ENCODE measurements around the gene CTRB1. TPM values are rescaled to one million over a fixed set of nuclear protein-coding genes. Genes with fewer than 3 reads are reported as not detected.

CTRB1 gene
- total RNA-seq, 4 donors from 2014 or later = not detected

DNA sequence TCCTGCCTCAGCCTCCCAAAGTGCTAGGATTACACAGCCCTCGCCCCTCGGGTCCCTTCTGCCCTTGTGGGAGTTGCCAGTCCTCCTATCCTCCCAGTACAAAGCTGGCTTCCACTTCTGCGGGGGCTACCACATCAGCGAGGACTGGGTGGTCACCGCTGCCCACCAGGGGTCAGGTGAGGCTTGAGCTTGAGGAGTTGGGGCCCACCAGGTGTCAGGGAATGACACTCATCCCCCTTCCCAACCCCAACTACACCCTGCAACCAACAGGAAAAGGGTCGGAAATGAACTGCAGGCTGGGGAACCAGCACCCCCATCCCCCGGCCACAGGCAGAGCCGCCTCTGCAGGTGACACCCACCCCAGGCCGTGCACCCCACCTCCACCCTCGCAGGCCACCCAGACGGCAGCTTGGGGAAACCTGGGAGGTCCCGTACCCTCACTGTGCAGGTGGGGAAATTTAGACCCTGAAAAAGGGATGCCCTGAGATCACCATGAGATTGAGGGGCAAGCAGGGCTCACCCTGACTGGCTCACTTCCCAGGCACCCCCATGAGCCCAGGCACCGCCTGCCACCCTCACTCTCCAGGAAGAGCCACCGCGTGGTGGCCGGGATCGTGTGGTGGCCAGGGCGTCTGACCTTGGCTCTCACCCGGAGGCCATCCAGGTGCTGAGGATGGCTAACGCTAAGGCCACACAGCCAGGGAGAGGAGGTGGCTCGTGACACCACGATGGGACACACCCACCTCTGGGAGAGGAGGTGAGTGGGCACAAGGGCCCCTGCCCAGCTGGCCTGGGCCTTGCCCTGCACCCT, 8.0 kb downstream of the CTRB1 start:
- TF ChIP-seq, protein P1, sequence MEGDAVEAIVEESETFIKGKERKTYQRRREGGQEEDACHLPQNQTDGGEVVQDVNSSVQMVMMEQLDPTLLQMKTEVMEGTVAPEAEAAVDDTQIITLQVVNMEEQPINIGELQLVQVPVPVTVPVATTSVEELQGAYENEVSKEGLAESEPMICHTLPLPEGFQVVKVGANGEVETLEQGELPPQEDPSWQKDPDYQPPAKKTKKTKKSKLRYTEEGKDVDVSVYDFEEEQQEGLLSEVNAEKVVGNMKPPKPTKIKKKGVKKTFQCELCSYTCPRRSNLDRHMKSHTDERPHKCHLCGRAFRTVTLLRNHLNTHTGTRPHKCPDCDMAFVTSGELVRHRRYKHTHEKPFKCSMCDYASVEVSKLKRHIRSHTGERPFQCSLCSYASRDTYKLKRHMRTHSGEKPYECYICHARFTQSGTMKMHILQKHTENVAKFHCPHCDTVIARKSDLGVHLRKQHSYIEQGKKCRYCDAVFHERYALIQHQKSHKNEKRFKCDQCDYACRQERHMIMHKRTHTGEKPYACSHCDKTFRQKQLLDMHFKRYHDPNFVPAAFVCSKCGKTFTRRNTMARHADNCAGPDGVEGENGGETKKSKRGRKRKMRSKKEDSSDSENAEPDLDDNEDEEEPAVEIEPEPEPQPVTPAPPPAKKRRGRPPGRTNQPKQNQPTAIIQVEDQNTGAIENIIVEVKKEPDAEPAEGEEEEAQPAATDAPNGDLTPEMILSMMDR (IDR thresholded peaks at IDR 0.05; ENCODE audit: low read depth) = no peak

DNA sequence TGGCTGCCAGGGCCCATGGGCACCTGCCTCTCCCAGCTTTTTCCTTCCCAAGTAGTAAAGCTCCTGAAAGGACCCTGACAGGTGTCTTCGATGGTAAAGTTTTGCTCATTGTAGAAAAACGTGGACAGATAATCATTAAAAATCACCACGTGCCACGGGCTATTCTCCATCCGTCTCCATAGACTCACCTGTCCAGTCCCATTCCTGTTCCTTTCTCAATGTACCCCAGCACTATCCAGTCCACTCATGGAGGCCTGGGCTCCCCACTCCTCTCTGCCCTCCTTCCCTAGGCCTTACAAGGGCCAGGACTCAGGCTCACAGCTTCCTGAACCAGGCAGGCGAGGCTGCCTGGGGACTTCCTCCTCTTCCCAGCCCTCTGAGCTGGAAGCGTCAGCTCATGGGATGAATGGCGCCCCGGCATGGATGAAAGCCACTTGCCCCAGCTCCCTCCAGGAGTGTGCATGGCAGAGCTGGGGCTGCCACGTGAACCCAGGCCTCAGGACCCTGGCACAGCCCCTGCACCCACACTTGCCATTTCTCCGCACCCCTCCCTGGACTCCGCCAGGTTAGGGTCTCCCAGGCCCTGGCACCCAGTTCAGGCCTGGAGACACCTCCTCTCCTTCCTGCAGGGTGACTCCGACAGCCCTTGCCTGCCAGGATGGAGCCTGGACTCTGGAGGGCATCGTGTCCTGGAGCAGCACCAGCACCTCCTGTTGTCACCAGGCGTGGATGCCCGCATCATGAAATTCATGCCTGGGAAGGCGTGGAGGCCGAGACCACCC, 8.8 kb downstream of the CTRB1 start:
- TF ChIP-seq, protein P1 (IDR thresholded peaks at IDR 0.05; ENCODE audit: low read depth) = no peak

DNA sequence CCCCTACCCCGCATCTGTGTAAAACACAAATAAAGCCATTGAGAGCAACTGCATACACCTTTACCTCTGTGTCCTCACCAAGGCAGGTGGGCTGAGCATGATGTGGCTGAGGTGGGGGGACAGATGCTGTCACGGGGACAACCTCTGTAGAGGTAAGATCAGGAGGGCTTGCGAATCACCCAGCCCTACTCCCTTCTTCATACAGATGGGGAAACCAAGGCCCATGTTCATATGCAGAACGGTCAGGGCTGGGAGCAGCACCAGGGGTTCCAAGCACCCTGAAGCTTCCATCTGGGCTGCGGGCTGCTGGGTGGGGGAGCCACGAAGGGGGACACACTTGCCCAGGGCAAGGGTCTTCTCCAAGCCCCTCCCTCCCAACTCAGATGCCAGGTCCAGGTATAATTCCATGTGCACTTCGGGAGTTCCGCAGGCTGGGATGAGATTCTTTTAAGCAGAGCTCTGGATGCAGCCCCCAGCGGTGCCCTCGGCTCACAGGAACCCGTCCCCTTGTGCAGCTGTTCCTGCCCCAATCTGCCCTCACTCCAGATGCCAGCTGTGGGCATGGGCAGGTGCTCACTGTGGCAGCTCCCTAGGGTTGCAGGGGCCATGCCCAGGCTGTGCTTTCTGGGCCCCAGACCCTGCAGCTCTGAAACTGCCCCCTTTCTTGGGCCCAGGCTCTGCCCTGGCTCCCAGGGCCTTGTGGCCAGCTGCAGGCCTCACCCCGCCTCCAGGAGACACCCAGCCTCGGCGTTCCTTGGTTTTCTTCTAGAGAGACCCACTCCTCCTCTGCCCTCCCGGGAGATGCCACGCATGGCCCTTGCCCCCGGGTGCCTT, 9.6 kb downstream of the CTRB1 start:
- TF ChIP-seq, protein P1 (IDR thresholded peaks at IDR 0.05; ENCODE audit: low read depth) = no peak

DNA sequence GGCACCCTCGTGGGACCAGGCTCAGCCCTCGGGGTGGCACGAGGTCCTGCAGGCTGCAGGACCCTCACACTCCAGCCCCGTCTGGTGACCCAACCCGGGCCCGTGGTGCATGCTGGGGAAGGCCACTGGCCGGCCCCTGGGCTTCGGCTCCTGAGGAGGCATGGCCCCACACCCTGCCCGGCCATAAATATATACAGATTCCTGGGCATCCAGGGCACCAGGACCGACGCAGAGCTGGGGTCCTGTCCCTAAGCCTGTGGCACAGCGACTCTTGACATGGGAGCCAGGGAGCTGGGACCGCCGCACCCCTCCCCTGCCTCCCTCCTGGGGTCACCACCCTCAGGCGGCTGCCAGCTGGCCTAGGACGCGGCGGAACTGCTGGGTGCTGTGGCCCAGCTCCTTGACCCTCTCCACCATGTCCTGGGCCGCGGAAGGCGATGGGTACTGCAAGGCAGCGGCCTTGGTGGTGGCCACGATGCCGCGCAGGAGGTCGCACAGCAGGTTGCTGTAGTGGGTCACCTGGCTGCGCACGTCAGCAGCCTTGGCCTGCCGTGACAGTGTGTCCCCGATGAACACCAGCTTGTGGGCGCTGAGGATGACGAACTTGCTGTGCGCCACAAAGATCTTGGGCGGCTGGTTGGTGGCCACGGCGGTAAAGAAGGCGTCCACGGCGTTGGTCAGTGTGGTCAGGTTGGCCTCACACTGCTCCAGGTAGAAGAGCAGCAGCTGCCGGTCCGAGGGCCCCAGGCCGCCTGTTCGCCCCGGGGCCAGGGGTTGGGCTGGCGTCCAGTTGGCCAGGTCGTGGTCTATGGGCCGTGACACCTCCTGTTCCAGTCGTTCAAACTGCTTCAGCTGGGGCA, 10.6 kb downstream of the CTRB1 start:
- TF ChIP-seq, protein P1 (IDR thresholded peaks at IDR 0.05; ENCODE audit: low read depth) = no peak

DNA sequence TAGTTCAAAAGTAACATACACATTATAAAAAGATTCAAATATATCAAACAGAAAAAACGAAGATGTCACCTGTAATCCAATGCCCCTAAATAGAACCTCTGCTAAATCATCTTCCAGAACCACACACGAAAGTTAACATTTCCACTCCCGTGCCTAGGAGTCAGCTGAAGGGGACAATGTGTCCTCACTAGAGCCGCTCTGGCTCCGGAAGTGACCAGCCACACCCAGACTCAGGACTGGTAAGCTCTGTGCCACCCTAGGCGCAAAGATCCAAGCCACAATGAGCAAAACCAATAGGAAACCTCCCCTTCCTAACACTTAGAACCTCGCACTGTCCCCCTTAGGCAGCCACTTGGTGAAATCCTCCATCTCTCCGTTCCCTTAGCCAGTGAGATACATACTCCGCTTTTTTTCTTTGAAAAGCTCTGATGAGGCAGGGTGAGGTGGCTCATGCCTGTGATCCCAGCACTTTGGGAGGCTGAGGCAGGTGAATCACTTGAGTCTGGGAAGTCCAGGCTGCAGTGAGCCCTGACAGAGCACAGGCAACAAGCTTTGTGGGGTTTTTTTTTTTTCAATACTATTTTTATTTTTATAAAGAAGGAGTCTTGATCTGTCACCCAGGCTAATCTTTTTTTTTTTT, 11.8 kb downstream of the CTRB1 start:
- TF ChIP-seq, protein P1 (IDR thresholded peaks at IDR 0.05; ENCODE audit: low read depth) = no peak

DNA sequence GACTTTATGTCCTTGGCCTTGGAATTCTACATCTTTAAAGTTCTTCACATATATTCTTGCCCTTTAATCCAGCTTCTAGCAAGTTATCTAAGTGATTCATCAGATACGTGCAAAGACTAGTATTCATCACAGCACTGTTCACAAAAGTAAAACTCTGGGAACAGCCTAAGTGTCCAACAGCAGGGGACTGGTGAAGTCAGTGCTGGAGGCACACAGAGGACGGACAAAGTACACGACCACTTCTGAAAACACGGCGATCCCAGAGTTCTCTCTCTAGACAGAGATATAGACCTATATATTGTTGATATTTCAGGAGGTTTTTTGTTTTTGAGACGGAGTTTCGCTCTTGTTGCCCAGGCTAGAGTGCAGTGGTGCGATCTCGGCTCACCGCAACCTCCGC, 12.8 kb downstream of the CTRB1 start:
- TF ChIP-seq, protein P1 (IDR thresholded peaks at IDR 0.05; ENCODE audit: low read depth) = no peak
